RWPE2 (cell line): ENCODE measurements around the gene STARD13.
A peak's percentile ranks its signal among the peaks of the same experiment; 100 is the strongest.

ENCODE experiments used
- ATAC-seq: fragments of 200-7000 bp; cut with Tn5 transposase; 3 replicates; pipeline ENCODE4 v1.9.1; 2021; ENCODE audit warnings: low read depth
- DNase-seq: peaks from one replicate; pipeline ENCODE4 v3.0.0-alpha.2; 2020; ENCODE audit warnings: low spot score
- H3K27ac ChIP-seq: fragments of 450-650 bp; 2 replicates; pipeline ENCODE4 v1.5.1; 2017; ENCODE audit warnings: mild to moderate bottlenecking; ENCODE audit not compliant: poor library complexity, severe bottlenecking
- H3K27me3 ChIP-seq: fragments of 250-450 bp; sonication (Bioruptor Pico); 2 replicates; pipeline ENCODE4 v1.5.1; 2021; ENCODE audit warnings: mild to moderate bottlenecking, moderate library complexity; ENCODE audit not compliant: insufficient read depth, poor library complexity, severe bottlenecking
- H3K36me3 ChIP-seq: fragments of 250-450 bp; sonication (Bioruptor Pico); 2 replicates; pipeline ENCODE4 v1.5.1; 2020; ENCODE audit warnings: low read depth, mild to moderate bottlenecking, moderate library complexity
- H3K4me1 ChIP-seq: fragments of 250-450 bp; sonication (Bioruptor Pico); 2 replicates; pipeline ENCODE4 v1.5.1; 2021; ENCODE audit warnings: mild to moderate bottlenecking, moderate library complexity; ENCODE audit not compliant: insufficient read depth, poor library complexity, severe bottlenecking
- H3K4me3 ChIP-seq: fragments of 250-450 bp; sonication (Bioruptor Pico); 2 replicates; pipeline ENCODE4 v1.5.1; 2021; ENCODE audit warnings: mild to moderate bottlenecking, moderate library complexity; ENCODE audit not compliant: severe bottlenecking
- H3K9me3 ChIP-seq: fragments of 250-450 bp; sonication (Bioruptor Pico); 2 replicates; pipeline ENCODE4 v1.5.1; 2021; ENCODE audit warnings: mild to moderate bottlenecking, moderate library complexity; ENCODE audit not compliant: severe bottlenecking
- CTCF ChIP-seq: fragments of 450-650 bp; IDR thresholded peaks from one replicate; pipeline ENCODE4 v1.5.1; 2017; ENCODE audit warnings: mild to moderate bottlenecking, moderate library complexity; ENCODE audit not compliant: poor library complexity, severe bottlenecking

STARD13 gene

GRCh38 chr13:33218426-33218825 is 67.1 kb downstream of the STARD13 start:
- H3K9me3 ChIP-seq: no peaks in the 10 kb centered on the region
- peak overlapping the region; percentile 68 for H3K27ac ChIP-seq
- H3K4me1 ChIP-seq: peaks cover 43% of the 10 kb centered on the region
- peaks cover 11% of the 10 kb centered on the region for H3K36me3 ChIP-seq
- no peak for TF ChIP-seq CTCF
- ATAC-seq: peak; percentile 64
- no peaks in the 10 kb centered on the region for H3K27me3 ChIP-seq
- no peak overlapping the region for H3K4me3 ChIP-seq
- DNase-seq: no peak

- peaks cover 11% of the 10 kb centered on the region for H3K36me3 ChIP-seq
- H3K27ac ChIP-seq: peak overlapping the region; percentile 68
- TF ChIP-seq CTCF: no peak
- H3K9me3 ChIP-seq: no peaks in the 10 kb centered on the region
- no peaks in the 10 kb centered on the region for H3K27me3 ChIP-seq
- DNase-seq (no peak), ATAC-seq (peak; percentile 86)
- no peak overlapping the region for H3K4me3 ChIP-seq
- H3K4me1 ChIP-seq: peaks cover 47% of the 10 kb centered on the region
Measured at GRCh38 chr13:33218020-33218419, 67.5 kb downstream of the STARD13 start.

- Histone ChIP-seq H3K9me3 (no peaks in the 10 kb centered on the region), H3K36me3 (peaks cover 11% of the 10 kb centered on the region), H3K4me1 (peaks cover 54% of the 10 kb centered on the region), H3K4me3 (no peak overlapping the region), H3K27ac (peak overlapping the region; percentile 68), H3K27me3 (no peaks in the 10 kb centered on the region)
- no peak for TF ChIP-seq CTCF
- ATAC-seq (no peak), DNase-seq (no peak)
Measured at GRCh38 chr13:33217256-33217655, 68.3 kb downstream of the STARD13 start.

GRCh38 chr13:33213797-33214196 is 71.8 kb downstream of the STARD13 start:
- Histone ChIP-seq H3K36me3 (peaks cover 2% of the 10 kb centered on the region), H3K4me3 (no peak overlapping the region), H3K27ac (peak overlapping the region; percentile 57), H3K27me3 (no peaks in the 10 kb centered on the region), H3K9me3 (no peaks in the 10 kb centered on the region), H3K4me1 (peaks cover 53% of the 10 kb centered on the region)
- no peak for TF ChIP-seq CTCF
- DNase-seq: no peak
- ATAC-seq: no peak

- Histone ChIP-seq H3K27me3 (no peaks in the 10 kb centered on the region), H3K27ac (peak overlapping the region; percentile 57), H3K9me3 (no peaks in the 10 kb centered on the region), H3K4me1 (peaks cover 53% of the 10 kb centered on the region), H3K4me3 (no peak overlapping the region), H3K36me3 (no peaks in the 10 kb centered on the region; the same call in 1 of the 2 replicates)
- peak; percentile 51 for ATAC-seq
- no peak for DNase-seq
- no peak for TF ChIP-seq CTCF
Measured at GRCh38 chr13:33213024-33213768, 72.4 kb downstream of the STARD13 start.
